NCI-H1417 (cell line): ENCODE measurements around the gene DTNB.
A peak's percentile ranks its signal among the peaks of the same experiment; 100 is the strongest.
"Not testable (repeated sequence)": the region's sequence is repeated elsewhere in the genome, so short reads cannot be mapped to it uniquely, and the experiment has no call there.

Experiments used
- DNase-seq, 3 experiments: peaks; one replicate each; lab custom pipeline; 2025; lab: John Stamatoyannopoulos, UW

Gene DTNB

DNA sequence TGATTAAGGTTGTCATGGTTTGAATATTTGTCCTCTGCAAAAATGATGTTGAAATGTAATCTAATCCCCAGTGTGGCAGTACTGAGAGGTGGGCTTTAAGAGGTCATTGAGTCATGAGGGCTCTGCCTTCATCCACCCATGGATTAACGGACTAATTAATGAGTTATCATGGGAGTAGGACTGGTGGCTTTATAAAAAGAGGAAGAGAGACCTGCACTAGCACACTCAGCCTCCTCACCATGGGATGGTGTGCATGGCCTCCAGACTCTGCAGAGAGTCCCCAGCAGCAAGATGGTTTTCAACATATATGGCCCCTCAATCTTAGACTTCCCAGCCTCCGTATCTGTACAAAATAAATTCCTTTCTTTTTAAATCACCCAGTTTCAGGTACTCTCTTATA lies 41.0 kb downstream of the DTNB start:
- no peak for DNase-seq

DNA sequence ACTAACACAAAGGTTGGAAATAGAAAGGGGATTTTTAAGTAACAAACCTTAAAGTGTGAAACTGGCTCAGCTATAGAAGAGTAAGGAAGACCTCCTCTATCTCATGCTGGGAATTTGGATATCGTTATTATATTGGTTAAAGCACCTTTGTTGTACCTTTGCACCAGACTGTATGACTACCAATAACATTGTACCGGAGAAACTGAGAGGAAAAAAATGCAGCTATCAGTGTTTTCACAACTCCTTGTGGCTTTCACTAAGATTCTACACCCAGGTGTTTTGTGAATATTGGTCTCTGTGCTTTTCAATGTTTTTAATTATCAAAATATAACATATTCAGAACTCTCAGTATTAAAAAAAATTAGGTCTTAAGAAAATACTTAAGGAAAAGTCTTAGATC lies 48.7 kb downstream of the DTNB start:
- DNase-seq = no peak

DNA sequence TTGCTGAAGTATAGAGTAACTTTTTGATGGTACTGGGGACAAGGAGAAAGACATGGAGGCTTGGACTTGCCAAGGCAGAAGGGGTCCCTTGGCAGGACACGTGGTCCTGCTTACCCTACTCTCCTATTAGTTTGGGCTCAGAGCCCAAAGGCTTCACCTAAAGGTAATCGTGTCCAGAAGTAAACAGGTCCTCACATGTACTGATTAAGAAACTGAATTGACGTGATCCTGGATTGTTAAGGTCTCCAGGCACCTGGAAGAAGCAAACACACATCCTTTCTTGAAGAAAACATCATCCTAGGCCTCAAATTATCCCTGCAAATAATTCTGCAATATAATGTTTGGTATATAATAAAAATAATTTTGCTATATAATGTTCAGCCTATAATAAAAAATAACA lies 50.0 kb downstream of the DTNB start:
- no peak for DNase-seq

DNA sequence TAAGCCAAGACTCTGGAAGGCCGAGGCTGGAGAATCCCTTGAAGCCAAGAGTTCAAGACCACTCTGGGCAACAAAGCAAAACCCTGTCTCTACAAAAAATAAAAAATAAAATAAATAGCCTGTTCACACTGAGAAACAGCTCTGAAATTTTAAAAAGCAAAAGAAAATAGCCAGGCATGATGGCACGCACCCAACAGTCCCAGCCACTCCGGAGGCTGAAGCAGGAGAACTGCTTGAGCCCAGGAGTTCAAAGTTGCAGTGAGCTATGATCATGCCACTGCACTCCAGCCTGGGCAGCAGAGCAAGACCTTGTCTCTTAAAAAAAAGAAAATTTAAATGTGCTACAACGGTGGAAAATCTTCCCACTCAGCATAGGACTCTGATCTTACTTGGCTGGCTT lies 52.7 kb downstream of the DTNB start:
- DNase-seq = no peak

DNA sequence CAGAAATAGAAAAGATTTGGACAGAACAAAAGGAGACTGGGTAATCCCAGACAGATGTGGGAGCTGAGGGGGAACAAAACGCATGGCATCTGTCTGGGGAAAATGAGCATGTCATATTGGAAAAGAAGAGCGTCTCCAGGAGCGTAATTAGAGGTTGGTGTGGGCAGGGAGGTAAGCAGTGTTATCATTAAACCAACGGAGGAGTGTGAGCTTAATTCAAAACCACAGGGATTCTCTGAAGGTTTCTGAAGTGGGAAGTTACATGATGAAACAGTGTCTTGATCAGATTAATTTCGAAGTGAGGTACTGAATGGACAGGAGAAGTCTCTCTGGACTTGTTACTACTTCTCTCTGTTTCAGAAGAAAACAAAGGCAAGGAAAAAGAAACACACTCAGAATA lies 53.3 kb downstream of the DTNB start:
- peak in 2 of 3 experiments; percentile 26 to 55 for DNase-seq

DNA sequence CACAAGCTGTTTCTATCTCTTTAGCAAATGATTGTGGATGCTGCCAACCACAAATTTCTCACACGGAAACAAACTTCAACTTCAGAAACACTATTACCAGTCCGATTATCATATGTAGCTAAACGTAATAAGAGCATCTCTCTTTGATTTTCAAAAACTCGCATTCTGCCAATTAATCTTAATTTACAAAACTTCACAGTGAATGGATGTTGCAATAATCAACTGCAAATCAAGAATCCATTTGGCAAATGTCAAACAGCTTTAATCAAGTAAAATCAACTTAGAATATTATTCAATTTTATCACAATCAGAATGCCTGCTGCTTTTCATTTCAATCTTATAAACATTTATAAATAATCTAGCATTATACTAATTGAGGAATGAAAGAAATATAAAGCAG lies 54.2 kb downstream of the DTNB start:
- no peak for DNase-seq

DNA sequence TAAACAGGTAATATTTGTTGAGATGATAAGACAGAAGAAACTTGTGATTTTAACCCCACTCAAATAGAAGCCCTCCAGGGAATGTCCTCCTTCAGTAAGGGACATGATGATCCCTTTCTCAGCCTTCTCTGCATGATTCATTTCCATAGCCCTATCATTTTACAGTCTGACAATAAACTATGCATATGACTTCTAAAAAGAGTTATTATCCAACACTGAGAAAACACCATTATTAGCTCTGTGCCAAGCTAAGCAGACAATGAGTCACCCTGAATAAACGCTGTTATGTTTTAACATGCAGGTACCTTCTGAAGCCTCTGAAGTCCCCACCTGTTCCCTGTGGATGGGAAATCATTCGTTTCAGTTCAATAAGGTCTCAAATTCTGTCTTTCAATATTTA lies 54.7 kb downstream of the DTNB start:
- peak in 2 of 3 experiments; percentile 68 to 94 for DNase-seq

DNA sequence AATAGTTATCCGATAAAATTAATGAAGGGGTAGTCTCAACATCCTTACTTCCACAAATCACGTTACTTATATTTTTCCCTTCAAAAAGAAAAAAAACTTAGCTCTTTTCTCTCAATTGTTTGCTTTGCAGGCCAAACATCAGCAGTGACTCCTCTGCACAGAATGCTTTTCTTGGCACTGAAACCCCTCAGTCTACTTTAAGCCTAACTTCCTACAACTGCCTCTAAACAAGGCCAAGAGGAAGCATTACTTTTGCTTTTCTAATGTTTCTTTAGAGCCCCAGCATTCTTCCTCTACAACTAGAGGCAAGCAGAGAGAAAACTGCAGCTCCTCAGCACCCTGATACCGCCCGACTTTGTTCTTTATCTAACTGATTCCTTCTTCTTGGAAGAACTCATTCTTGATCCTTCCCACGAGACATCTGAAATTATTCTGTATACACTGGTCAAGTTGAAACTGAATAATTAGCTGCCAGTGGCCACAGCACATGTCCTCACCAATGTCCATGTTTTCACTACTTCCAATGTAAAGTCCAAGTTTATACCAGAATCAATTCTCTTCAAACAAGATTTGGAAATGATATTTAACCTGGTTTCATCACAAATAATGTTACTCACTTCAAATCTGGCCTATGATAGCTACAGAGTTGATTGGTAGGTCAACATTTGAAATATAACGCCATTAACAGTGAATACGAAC lies 55.3 kb downstream of the DTNB start:
- peak in 1 of 3 experiments; percentile 40 for DNase-seq

DNA sequence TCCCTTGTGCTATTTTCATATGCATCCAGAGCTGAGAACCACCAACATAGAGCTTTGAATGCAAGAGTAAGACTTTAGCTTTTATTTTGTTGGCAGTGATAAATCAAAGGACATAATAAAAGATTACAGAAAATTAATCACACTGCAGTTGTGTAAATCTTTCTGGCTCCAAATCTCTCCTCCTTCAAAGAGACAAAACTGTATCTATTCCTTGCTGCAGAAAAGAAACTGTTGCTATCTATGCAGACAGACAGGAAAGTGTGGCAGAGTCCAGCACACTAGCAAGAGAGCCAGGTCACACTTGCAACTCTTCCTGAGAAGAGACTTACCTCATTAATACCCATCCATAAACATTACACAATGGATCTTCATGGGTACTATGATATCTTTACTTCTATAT lies 57.5 kb downstream of the DTNB start:
- no peak for DNase-seq

DNA sequence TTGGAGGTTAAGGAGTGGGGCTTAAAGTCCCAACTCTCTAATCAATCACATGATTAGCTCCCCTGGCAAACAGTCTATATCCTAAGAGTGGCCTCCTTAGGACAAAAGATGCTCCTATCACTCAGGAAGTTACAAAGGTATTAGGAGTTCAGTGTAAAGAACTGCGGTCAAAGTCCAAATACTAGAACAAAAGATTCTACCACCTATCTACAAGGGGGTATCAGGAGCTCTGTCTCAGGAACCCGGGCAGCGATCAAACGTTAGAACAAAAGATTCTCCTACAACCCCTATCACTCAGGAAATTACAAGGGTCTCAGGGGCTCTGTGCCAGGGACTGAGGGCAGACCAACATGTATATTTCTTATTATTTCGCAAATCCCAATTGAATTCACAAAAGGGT lies 58.0 kb downstream of the DTNB start:
- no peak for DNase-seq

DNA sequence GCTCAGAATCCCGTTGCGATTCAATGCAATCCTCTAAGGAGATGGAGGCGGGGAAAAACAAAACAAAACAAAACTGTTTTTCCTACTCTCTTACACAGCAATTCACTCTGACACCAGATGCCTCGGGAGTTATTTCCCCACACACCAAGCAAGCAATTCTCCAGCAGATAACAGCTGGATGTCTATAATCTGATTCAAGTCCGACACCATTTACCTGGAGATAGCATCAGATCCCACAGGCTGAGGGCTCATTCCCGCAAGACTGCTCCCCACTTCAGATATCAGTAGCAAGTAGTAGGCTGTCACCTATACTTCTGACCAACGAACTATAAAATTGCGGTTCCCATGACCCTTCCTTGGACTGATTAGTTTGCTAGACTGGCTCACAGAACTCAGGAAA lies 58.7 kb downstream of the DTNB start:
- DNase-seq = no peak

DNA sequence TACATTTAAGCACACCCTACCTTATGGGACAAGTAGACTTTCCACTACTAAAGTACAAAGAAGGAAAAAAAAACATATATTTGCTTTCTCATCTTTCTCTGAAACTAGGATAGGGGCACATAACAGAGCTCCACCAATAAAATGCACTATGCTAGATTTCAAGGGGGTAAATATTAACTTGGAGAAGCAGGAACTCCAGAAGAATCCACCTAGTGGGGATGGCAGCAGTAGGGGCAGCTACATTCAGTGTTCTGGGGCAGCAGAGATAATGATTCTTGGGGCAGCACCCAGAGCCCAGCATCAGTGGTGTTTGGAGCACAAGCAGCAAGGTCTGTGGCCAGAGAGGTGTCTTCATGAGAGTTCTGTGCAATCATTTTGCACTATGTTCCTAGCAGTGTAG lies 64.7 kb downstream of the DTNB start:
- no peak for DNase-seq

DNA sequence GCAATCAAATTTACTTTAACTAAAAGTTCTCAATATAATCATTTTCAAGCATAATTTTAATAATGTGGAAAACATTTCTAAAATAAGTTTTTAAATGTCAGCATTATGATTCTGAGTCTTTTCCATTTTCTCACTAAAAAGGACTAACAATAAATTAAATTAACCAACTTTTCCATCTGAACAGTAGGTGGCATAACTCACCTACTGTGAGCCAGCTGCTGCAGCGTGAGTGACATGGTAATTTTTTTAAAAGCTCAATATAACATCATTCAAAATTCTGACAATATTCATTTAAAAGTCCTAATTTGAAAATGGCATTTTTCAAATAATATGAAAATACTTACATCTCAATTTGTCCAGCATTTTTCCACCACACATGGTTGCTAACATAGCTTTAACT lies 66.5 kb downstream of the DTNB start:
- DNase-seq = peak in 2 of 3 experiments; percentile 17 to 71

DNA sequence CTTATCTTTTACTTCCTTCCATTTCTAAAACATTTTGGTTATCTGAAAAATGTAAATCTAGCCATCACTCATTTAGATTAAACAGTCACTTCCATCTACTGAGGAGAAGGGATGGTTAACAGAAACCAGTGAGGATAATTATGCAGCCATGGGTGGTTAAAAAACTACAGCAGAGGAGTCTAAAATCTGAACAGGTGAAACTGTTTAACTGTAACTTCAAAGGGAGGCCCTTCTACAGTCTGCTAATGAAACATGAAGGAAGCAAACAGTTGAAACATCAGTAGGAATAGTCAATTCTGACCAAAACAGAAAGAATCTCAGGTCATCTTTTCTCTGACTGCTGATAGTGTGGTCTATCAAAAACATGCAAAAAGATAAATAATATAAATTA lies 71.0 kb downstream of the DTNB start:
- peak in 1 of 3 experiments; percentile 24 for DNase-seq

DNA sequence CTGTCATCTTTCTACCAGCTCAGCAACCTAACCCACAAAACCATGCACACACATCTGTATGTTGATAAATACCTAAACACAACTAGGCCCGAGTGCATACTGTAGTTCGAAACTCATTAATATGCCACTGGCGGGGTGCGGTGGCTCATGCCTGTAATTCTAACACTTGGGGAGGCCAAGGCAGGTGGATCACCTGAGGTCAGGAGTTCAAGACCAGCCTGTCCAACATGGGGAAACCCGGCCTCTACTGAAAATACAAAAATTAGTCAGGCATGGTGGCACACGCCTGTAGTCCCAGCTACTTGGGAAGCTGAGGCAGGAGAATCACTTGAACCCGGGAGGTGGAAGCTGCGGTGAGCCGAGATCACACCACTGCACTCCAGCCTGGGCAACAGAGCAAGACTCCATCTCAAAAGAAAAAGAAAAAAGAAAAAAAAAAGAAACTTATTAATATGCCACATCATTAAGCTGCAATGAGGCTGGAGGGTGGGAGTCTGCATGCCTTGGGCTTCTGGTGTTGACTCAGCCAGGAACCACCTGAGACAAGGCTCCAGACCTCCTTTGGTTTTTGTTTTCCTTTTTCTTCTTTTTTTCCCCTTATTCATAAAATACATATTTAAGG lies 71.6 kb downstream of the DTNB start:
- DNase-seq = not testable (repeated sequence)

DNA sequence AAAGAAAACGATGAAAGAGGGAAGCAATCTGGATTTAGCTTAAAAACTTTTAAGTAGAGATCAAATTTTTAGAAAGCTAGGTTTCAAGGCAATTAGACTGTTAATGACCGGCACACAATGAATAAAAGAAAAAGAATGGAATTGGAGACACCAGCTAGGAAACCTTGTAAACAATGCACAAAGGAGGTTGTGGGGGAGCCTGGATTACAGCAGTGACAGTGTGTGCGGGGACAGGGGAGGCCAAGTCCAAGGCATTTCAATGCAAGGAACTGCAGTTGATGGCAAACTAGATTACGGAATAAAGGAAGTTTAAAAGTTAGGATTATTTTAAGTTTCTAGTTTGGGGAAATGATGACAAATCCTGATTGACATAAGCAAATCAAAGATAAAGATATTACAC lies 74.5 kb downstream of the DTNB start:
- no peak for DNase-seq

DNA sequence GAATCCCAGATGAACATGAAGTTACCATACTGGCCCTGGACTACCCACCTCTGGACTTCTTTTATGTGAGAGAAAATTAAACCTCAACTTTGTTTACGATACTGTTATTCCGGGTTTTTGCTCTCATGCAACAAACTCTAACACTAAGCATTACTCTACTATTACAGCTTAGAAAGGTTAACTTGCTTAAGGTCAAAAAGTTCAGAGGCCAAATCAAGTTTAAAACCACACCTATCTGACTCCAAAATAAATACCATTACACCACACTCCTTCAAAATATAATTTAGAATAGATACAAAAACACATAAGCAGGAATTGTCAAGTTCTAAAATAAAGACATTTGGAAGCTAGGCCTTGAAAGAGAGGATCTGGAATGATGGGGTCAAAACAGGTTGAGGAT lies 75.0 kb downstream of the DTNB start:
- no peak for DNase-seq

DNA sequence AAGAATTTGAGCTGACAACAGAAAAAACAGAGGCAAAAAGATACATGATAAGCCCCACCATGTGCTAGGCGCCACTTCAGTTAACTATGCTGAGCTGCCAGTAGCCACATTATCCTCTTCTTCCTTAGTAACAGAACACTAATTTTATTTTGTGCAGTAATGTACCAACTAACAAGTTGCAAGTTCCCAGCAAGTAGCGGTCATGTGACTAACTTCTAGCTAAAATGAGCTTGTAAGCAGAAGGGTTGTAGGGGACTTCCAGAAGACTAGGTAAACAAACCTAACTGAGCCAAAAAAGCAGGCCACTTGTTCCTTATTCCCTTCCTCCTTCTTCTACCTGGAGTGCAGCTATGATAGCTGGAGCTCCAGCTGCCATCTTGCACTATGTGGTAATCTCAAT lies 75.5 kb downstream of the DTNB start:
- DNase-seq = no peak

DNA sequence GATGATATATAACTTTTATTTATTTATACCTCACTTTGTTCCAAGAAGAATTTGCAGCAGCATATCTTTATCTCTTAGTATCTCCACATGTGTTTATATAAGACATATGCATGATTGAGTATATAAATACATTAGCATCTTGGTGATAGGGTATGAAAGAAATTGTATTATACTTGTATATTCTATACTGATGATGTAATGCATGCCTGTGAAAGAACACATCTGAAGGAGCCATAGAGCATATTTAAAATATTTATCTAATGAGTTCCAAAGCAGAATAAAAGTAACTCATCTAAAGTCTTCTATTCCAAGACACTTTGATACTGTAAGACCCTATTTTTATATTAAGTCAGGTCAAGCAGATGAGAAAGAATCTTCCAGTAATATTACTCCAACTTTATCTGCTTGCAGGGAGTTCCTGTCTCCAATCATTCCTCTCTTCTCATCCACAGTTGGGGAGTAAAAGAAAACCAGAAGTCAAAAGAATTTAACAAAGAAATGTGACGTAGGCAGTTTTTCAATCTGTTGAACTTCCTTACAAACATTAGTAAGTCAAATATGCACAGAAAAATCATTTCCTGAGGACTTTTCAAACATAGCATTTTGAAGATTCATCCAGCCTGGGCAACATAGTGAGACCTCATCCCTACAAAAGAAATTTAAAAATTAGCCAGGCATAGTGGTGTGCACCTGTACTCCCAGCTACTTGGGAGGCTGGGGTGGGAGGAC lies 76.7 kb downstream of the DTNB start:
- no peak for DNase-seq

DNA sequence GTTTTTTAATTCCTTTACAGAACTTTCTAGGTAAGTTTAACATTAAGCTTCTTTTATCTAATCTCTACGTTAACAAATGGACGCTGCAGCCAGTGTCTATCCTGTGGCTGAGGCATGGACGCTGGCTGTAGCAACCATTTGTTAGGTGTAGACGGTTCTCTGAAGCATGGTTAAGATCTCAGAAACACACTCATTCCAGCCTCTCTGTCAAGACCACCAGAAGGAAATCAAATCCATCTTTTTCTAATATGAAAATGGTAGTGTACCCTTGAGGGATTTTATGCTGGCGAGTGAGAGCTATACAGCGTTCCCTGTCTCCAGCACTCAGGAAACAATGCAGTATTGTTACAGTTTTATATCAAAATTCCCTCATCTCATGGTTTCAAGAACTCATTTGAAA lies 78.0 kb downstream of the DTNB start:
- no peak for DNase-seq

DNA sequence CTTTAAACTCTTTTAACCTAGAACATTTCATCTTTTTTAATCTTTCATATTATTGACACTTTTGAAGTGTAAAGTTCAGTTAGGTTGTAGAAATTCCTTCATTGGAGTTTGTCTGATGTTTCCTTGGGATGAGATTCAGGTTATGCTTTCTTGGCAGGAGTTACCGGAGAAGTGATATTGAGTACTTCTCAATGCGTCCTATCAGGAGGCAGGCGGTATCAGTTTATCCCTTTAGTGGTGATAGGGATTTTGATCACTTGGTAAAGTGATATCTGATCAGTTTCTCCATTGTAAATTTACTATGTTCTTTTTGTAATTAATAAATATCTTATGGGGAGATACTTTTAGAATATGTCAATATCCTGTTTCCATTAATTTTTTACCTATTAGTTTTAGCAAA lies 78.4 kb downstream of the DTNB start:
- DNase-seq = no peak

DNA sequence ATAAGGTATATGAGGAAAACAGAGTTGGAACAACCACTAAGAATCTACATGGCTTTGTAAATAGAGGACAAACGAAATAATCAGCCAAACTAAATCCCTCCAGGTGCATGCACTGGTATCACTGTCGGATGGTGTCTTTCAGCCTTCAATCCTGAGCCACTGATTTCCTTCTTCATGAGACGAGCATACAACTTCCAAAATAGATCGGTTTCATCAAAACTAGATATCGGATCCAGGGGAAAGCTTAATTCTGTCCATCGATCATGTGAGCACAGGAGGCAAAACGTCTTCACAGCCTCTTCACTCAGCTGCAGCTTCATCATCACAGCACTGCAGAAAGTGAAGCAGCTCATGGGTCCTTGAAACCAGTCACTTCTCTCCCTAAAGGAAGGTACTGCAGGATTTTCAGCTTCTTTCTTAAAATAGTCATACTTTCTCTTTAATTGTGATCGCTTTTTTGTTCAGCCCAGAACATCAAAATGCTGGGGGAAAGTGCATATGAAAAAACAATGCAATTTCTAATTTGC lies 80.5 kb downstream of the DTNB start:
- DNase-seq = no peak

DNA sequence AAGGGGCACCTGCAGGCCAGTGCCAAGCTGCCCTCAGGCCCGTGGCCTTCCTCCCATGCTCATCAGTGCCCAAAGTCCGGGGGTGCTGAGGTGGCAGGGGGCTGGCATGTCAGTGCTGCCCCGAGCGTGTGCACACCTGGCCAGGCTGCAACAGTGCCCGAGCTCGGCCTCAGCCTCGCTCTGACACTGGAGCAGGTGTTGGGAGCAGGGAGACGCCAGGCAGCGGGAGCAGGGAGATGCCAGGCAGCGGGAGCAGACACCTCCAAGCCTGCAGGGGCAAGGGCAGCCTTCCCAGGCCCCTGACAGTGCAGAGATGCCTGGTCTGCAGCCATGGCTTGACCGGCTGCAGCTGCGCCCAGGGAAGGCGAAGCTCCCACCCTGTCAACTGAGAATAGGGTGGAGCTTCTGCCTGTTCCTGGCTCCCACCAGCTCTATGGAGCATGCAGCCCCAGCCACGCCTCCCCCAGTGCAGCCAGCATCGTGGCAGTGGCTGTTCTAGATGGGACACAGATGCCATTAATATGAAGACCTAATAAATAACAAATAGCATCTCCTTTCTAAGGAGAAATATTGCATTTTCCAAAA lies 82.4 kb downstream of the DTNB start:
- no peak for DNase-seq
